Astrocyte (in vitro differentiated cells and primary cell): ENCODE data around the gene SLC12A5. TPM values are rescaled to one million over a fixed set of nuclear protein-coding genes. Genes with fewer than 3 reads are reported as not detected.

Experiments used
- DNase-seq: peaks from one replicate; pipeline ENCODE4 v3.0.0-alpha.2; 2010; ENCODE audit warnings: low read depth
- FAIRE-seq: peaks from 2 replicates; lab custom pipeline; 2011; peaks lifted over from hg19 to GRCh38; lab: Jason Lieb, UNC
- H2AFZ ChIP-seq: 2 replicates; pipeline ENCODE4 v1.6.0; 2012; ENCODE audit warnings: low read depth, low read length, inconsistent platforms
- H3K27ac ChIP-seq: 2 replicates; pipeline ENCODE4 v1.5.1; 2011; ENCODE audit warnings: low read depth, low read length, inconsistent platforms
- H3K27me3 ChIP-seq: 2 replicates; pipeline ENCODE4 v1.6.0; 2011; ENCODE audit warnings: low read length, inconsistent platforms; ENCODE audit not compliant: insufficient read depth
- H3K36me3 ChIP-seq: 2 replicates; pipeline ENCODE4 v1.5.1; 2011; ENCODE audit warnings: low read length, inconsistent platforms; ENCODE audit not compliant: insufficient read depth
- H3K4me1 ChIP-seq: 2 replicates; pipeline ENCODE4 v1.5.1; 2011; ENCODE audit warnings: low read length, inconsistent platforms; ENCODE audit not compliant: insufficient read depth
- H3K4me2 ChIP-seq: 2 replicates; pipeline ENCODE4 v1.6.0; 2012; ENCODE audit warnings: low read length, inconsistent platforms
- H3K4me3 ChIP-seq: 2 replicates; pipeline ENCODE4 v1.5.1; 2011; ENCODE audit warnings: low read depth, mild to moderate bottlenecking, low read length, inconsistent platforms; ENCODE audit not compliant: insufficient read depth
- H3K79me2 ChIP-seq: 2 replicates; pipeline ENCODE4 v1.6.0; 2012; ENCODE audit warnings: mild to moderate bottlenecking, low read length, inconsistent platforms; ENCODE audit not compliant: insufficient read depth
- H3K9ac ChIP-seq: 2 replicates; pipeline ENCODE4 v1.6.0; 2012; ENCODE audit warnings: mild to moderate bottlenecking, low read length, inconsistent platforms
- H3K9me3 ChIP-seq: 2 replicates; pipeline ENCODE4 v1.5.1; 2012; ENCODE audit warnings: low read depth, mild to moderate bottlenecking, low read length, inconsistent platforms; ENCODE audit not compliant: insufficient read depth
- H4K20me1 ChIP-seq: 2 replicates; pipeline ENCODE4 v1.6.0; 2012; ENCODE audit warnings: low read length, inconsistent platforms; ENCODE audit not compliant: insufficient read depth
- H3K27ac Mint-ChIP-seq: one replicate; pipeline ENCODE4 v1.8.0; 2021; ENCODE audit warnings: mild to moderate bottlenecking, mixed read lengths; ENCODE audit not compliant: unreplicated experiment
- H3K27me3 Mint-ChIP-seq: one replicate; pipeline ENCODE4 v1.8.0; 2021; ENCODE audit warnings: low read depth, mixed read lengths; ENCODE audit not compliant: unreplicated experiment
- H3K36me3 Mint-ChIP-seq: one replicate; pipeline ENCODE4 v1.8.0; 2021; ENCODE audit warnings: low read depth, mixed read lengths; ENCODE audit not compliant: unreplicated experiment
- H3K4me1 Mint-ChIP-seq: one replicate; pipeline ENCODE4 v1.8.0; 2021; ENCODE audit warnings: low read depth, mixed read lengths; ENCODE audit not compliant: unreplicated experiment
- H3K4me3 Mint-ChIP-seq: one replicate; pipeline ENCODE4 v1.8.0; 2021; ENCODE audit warnings: mild to moderate bottlenecking, moderate library complexity, mixed read lengths; ENCODE audit not compliant: unreplicated experiment
- H3K9me3 Mint-ChIP-seq: one replicate; pipeline ENCODE4 v1.8.0; 2021; ENCODE audit warnings: mild to moderate bottlenecking, mixed read lengths; ENCODE audit not compliant: unreplicated experiment
- EZH2 ChIP-seq: IDR thresholded peaks from 2 replicates; pipeline ENCODE4 v1.6.1; 2012; ENCODE audit warnings: mild to moderate bottlenecking, low read length, inconsistent platforms; ENCODE audit not compliant: insufficient read depth
- total RNA-seq: library from RNA; stranded (reverse); gene quantifications from 2 replicates; pipeline ENCODE4 v1.2.1, GENCODE V29; 2021
- TF ChIP-seq, protein P1 (sequence below): IDR thresholded peaks from 2 replicates; pipeline ENCODE4 v1.5.1; 2011; ENCODE audit warnings: low read depth, mild to moderate bottlenecking, inconsistent platforms, low read length, moderate library complexity; ENCODE audit not compliant: insufficient read depth

Gene SLC12A5
- total RNA-seq, 1 donor from 2014 or later, result 14.6 TPM

DNA sequence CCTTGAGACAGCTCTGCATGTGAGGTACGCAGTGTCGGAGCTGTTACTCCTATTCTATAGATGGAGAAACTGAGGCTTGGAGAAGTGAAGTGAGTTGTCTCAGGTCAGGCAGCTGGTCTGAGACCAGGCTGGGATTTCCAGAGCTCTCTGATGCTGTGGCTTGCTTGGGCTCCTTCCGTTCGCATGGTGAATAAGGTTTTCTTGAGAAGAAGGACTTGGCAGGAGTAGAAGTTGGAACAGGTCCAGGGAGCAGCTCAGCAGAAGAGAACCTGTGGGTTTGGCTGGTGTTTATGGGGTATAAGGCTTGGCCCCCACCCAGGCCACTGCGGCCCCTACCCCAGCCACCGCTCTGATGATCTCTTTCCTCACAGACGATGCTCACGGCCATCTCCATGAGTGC is 7.4 kb downstream of the SLC12A5 start:
- H3K36me3 ChIP-seq, result no peaks in the 10 kb centered on the region
- H3K36me3 Mint-ChIP-seq, result peaks cover 6% of the 10 kb centered on the region
- H3K9me3 Mint-ChIP-seq, result peaks cover 9% of the 10 kb centered on the region
- H3K27ac ChIP-seq, result no peak overlapping the region
- no peaks in the 10 kb centered on the region for H3K4me1 ChIP-seq
- no peaks in the 10 kb centered on the region for H3K9me3 ChIP-seq
- no peak overlapping the region for H2AFZ ChIP-seq
- peaks cover 76% of the 10 kb centered on the region for H3K27me3 Mint-ChIP-seq
- no peak for FAIRE-seq
- peaks cover 34% of the 10 kb centered on the region for H3K27me3 ChIP-seq
- DNase-seq, result no peak
- H3K9ac ChIP-seq, result no peak overlapping the region
- TF ChIP-seq, protein P1, sequence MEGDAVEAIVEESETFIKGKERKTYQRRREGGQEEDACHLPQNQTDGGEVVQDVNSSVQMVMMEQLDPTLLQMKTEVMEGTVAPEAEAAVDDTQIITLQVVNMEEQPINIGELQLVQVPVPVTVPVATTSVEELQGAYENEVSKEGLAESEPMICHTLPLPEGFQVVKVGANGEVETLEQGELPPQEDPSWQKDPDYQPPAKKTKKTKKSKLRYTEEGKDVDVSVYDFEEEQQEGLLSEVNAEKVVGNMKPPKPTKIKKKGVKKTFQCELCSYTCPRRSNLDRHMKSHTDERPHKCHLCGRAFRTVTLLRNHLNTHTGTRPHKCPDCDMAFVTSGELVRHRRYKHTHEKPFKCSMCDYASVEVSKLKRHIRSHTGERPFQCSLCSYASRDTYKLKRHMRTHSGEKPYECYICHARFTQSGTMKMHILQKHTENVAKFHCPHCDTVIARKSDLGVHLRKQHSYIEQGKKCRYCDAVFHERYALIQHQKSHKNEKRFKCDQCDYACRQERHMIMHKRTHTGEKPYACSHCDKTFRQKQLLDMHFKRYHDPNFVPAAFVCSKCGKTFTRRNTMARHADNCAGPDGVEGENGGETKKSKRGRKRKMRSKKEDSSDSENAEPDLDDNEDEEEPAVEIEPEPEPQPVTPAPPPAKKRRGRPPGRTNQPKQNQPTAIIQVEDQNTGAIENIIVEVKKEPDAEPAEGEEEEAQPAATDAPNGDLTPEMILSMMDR, result no peak
- no peak for TF ChIP-seq EZH2
- no peak overlapping the region for H3K27ac Mint-ChIP-seq
- H3K4me2 ChIP-seq, result no peak overlapping the region
- no peak overlapping the region for H3K4me3 ChIP-seq
- no peak overlapping the region for H3K4me3 Mint-ChIP-seq
- peaks cover 3% of the 10 kb centered on the region for H4K20me1 ChIP-seq
- H3K4me1 Mint-ChIP-seq, result no peaks in the 10 kb centered on the region
- no peaks in the 10 kb centered on the region for H3K79me2 ChIP-seq

DNA sequence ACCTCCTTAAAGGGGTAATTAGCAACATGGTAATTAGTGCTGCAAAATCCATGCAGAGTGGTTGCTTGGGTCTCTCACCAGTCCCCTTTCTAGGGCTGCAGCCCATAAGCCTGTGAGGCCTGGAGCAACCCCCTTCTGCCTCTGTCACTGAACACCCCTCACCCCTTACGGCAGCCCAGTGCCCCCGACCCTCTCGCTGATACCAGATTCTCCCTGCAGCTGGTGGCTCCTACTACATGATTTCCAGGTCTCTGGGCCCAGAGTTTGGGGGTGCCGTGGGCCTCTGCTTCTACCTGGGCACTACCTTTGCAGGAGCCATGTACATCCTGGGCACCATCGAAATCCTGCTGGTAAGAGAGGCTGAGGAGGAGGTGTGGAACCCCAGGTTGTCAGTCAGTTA is 8.0 kb downstream of the SLC12A5 start:
- Mint-ChIP-seq H3K4me3 (no peak overlapping the region), H3K9me3 (peaks cover 13% of the 10 kb centered on the region), H3K36me3 (peaks cover 6% of the 10 kb centered on the region), H3K27me3 (peaks cover 82% of the 10 kb centered on the region), H3K4me1 (no peaks in the 10 kb centered on the region), H3K27ac (no peak overlapping the region)
- Histone ChIP-seq H3K27me3 (peaks cover 32% of the 10 kb centered on the region), H3K79me2 (no peaks in the 10 kb centered on the region), H3K36me3 (no peaks in the 10 kb centered on the region), H3K4me2 (no peak overlapping the region), H3K27ac (no peak overlapping the region), H3K9ac (no peak overlapping the region), H4K20me1 (peaks cover 3% of the 10 kb centered on the region), H3K4me1 (no peaks in the 10 kb centered on the region), H3K9me3 (no peaks in the 10 kb centered on the region), H3K4me3 (no peak overlapping the region), H2AFZ (no peak overlapping the region)
- FAIRE-seq, result no peak
- TF ChIP-seq, protein P1, result no peak
- no peak for TF ChIP-seq EZH2
- no peak for DNase-seq

DNA sequence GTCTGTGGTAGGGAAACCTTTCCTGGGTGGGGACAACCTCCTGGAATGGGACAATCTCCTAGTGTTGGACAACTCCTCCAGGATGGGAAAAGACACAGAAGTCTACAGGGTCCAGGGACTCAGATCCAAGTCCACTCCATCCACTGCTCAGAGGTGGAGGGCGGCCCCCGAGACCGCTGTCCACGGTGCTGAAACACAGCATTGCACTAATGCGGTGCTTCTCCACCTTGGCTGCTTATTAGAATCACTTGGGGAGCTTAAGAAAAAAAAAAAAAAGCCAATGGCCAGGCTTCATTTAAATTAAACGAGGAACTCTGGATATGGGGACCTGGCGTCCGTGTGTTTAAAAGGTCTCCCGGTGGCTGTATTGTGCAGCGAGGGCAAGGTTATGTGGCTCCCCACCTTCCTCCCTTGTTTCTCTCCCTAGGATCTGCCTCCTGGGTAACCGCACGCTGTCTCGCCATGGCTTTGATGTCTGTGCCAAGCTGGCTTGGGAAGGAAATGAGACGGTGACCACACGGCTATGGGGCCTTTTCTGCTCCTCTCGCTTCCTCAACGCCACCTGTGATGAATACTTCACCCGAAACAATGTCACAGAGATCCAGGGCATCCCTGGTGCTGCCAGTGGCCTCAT is 12.0 kb downstream of the SLC12A5 start:
- Histone ChIP-seq H3K9ac (no peak overlapping the region), H3K9me3 (no peaks in the 10 kb centered on the region), H3K27ac (no peak overlapping the region), H2AFZ (no peak overlapping the region), H4K20me1 (peaks cover 3% of the 10 kb centered on the region), H3K79me2 (no peaks in the 10 kb centered on the region), H3K4me1 (no peaks in the 10 kb centered on the region), H3K4me2 (no peak overlapping the region), H3K27me3 (peaks cover 10% of the 10 kb centered on the region), H3K4me3 (no peak overlapping the region), H3K36me3 (no peaks in the 10 kb centered on the region)
- Mint-ChIP-seq H3K27me3 (peaks cover 80% of the 10 kb centered on the region), H3K36me3 (peaks cover 6% of the 10 kb centered on the region), H3K27ac (no peak overlapping the region), H3K9me3 (peaks cover 9% of the 10 kb centered on the region), H3K4me3 (no peak overlapping the region), H3K4me1 (no peaks in the 10 kb centered on the region)
- FAIRE-seq (no peak), DNase-seq (peak; percentile 10)
- no peak for TF ChIP-seq EZH2
- TF ChIP-seq, protein P1, result no peak
